Measurements from ENCODE around the gene SLC29A1. TPM values are rescaled to one million over a fixed set of nuclear protein-coding genes. Genes with fewer than 3 reads are reported as not detected.

Gene SLC29A1
- total and polyA plus RNA-seq, 9 of the 15 experiments (the other 6 are each of a cell fraction or from before 2014, with no cell fraction given): 18.9 to 170 (median 57.7) TPM

DNA sequence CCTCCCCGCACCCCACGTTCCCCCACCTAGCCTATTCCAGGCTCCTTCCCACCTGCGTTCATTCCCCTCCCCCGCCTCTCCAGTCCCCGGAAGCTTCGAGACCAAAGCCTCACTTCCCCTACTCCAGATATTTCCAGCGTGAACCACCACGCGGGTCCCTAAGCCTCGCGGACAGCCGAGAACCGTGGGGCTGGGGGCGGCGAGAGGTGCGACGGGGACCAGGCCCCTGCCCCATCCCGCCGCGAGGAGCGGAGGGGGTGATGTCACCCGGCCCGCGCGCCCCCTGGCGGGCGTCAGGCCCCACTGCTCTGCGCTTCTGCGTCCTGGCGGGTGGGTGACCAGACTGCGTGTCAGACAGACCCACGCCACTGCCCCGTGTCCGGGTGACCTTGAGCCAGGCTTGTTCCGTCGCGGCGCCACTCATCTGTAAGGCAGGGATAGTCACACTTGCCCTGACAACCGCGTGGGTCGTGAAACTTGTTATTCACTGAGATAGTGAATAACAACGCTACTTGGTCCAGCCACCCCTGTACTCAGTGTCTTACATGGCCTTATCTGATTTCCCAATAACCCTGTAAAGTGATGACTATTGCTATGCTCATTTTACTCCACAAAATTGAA lies 14.5 kb downstream of the SLC29A1 start (continued):
- no peak for TF ChIP-seq PTTG1 (tag; IDR thresholded peaks at IDR 0.05; ENCODE audit: low read depth)
- TF ChIP-seq ATF1 (CRISPR knock-in tag; IDR thresholded peaks at IDR 0.05): no peak; the same call in 1 of the 2 replicates
- TF ChIP-seq ATF1 (tag; IDR thresholded peaks at IDR 0.05): peak; percentile 95
- no peak for TF ChIP-seq ZNF23 (CRISPR knock-in tag; IDR thresholded peaks at IDR 0.05)
- TF ChIP-seq NONO (IDR thresholded peaks at IDR 0.05; ENCODE audit: low read depth in 2 of 2, low read length in 1 of 2): peak in 1 of 2 experiments; percentile 81; a peak in 2 of 4 replicates
- no peak for TF ChIP-seq TAL1 (IDR thresholded peaks at IDR 0.05)
- TF ChIP-seq ZNF76 (CRISPR knock-in tag; IDR thresholded peaks at IDR 0.05; ENCODE audit: borderline replicate concordance): no peak
- no peak for TF ChIP-seq PPARD (CRISPR knock-in tag; IDR thresholded peaks at IDR 0.05)
- TF ChIP-seq NR2C1 (IDR thresholded peaks at IDR 0.05): 0 out of 2 replicates have a peak, but pooled peaks have one; percentile 9
- TF ChIP-seq NR2C1 (tag; IDR thresholded peaks at IDR 0.05): no peak
- no peak for TF ChIP-seq POU5F1 (IDR thresholded peaks at IDR 0.05; ENCODE audit: borderline replicate concordance, low read depth, low read length, partially characterized antibody)
- peak; percentile 99 for TF ChIP-seq ATF7 (IDR thresholded peaks at IDR 0.05)
- no peak for TF ChIP-seq RFX7 (CRISPR knock-in tag; IDR thresholded peaks at IDR 0.05)
- TF ChIP-seq ARHGAP35 (IDR thresholded peaks at IDR 0.05; ENCODE audit: partially characterized antibody): no peak
- no peak for TF ChIP-seq HDAC3 (IDR thresholded peaks at IDR 0.05; ENCODE audit: borderline replicate concordance, partially characterized antibody)
- no peak for TF ChIP-seq TAF15 (IDR thresholded peaks at IDR 0.05; ENCODE audit: low read depth, low read length)
- TF ChIP-seq, protein P1, sequence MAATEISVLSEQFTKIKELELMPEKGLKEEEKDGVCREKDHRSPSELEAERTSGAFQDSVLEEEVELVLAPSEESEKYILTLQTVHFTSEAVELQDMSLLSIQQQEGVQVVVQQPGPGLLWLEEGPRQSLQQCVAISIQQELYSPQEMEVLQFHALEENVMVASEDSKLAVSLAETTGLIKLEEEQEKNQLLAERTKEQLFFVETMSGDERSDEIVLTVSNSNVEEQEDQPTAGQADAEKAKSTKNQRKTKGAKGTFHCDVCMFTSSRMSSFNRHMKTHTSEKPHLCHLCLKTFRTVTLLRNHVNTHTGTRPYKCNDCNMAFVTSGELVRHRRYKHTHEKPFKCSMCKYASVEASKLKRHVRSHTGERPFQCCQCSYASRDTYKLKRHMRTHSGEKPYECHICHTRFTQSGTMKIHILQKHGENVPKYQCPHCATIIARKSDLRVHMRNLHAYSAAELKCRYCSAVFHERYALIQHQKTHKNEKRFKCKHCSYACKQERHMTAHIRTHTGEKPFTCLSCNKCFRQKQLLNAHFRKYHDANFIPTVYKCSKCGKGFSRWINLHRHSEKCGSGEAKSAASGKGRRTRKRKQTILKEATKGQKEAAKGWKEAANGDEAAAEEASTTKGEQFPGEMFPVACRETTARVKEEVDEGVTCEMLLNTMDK (IDR thresholded peaks at IDR 0.05; ENCODE audit: borderline replicate concordance, insufficient read depth, low read depth, low read length, poor library complexity, severe bottlenecking): peak; percentile 97
- no peak for TF ChIP-seq HNRNPL (IDR thresholded peaks at IDR 0.05; ENCODE audit: low read depth, low read length)
- no peak for TF ChIP-seq ZNF121 (CRISPR knock-in tag; conservative IDR thresholded peaks at IDR 0.05)
- TF ChIP-seq, protein P2, sequence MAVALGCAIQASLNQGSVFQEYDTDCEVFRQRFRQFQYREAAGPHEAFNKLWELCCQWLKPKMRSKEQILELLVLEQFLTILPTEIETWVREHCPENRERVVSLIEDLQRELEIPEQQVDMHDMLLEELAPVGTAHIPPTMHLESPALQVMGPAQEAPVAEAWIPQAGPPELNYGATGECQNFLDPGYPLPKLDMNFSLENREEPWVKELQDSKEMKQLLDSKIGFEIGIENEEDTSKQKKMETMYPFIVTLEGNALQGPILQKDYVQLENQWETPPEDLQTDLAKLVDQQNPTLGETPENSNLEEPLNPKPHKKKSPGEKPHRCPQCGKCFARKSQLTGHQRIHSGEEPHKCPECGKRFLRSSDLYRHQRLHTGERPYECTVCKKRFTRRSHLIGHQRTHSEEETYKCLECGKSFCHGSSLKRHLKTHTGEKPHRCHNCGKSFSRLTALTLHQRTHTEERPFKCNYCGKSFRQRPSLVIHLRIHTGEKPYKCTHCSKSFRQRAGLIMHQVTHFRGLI (CRISPR knock-in tag; IDR thresholded peaks at IDR 0.05): no peak
- TF ChIP-seq TAF1 (IDR thresholded peaks at IDR 0.05; ENCODE audit: control insufficient read depth, extremely low read depth, insufficient read depth, low read length, severe bottlenecking): peak; percentile 28
- TF ChIP-seq, protein P3, sequence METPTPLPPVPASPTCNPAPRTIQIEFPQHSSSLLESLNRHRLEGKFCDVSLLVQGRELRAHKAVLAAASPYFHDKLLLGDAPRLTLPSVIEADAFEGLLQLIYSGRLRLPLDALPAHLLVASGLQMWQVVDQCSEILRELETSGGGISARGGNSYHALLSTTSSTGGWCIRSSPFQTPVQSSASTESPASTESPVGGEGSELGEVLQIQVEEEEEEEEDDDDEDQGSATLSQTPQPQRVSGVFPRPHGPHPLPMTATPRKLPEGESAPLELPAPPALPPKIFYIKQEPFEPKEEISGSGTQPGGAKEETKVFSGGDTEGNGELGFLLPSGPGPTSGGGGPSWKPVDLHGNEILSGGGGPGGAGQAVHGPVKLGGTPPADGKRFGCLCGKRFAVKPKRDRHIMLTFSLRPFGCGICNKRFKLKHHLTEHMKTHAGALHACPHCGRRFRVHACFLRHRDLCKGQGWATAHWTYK (CRISPR knock-in tag; IDR thresholded peaks at IDR 0.05): peak; percentile 73
- no peak for TF ChIP-seq ZNF561 (CRISPR knock-in tag; conservative IDR thresholded peaks at IDR 0.05)
- no peak for TF ChIP-seq ZNF780A (CRISPR knock-in tag; IDR thresholded peaks at IDR 0.05)
